ENCODE data around the gene AUH.

DNA sequence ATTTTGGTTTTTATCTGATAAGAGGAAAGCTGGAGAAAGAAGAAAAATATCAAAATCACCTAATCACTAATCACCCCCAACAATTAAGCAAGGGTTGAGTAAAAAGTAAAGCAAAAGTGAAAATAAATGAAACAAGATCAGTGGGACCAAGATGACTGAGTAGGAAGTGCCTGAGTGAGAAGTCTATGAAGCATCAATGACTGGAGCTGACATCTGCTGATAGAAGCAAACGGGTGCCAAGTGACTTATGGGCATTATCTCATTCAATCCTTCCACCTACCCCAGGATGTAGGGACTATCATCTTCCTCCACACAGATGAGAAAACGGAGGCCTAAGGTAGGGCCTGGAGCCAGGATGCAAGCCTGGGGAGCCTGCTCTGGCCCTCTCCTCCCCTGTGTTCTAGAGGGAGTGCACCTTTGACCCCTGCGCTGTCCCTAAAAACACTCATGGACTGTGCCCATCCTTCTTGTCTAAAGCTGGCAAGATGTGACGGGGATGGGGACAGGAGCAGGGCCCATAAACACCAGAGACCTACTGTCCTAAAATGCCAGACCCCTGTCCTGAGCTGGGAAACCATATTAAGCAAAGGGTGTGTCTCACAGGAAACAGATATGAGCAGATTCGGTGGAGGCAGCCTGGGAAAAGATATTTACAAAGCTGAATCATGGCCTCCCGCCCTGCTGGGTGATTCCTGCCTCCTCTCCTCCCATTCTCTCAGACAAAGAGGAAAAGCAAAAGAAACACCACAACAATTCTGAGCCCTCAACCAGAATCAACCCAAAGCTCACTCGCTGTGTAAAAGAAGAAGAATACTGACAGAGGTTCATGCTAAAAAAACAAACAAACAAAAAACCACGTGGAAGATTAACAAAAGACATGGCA is 116.0 kb downstream of the AUH start:
- TF ChIP-seq CTCF (IDR thresholded peaks at IDR 0.05; ENCODE audit: insufficient read depth, low read depth, low read length) (no peak), EZH2 (IDR thresholded peaks at IDR 0.05; ENCODE audit: insufficient read depth, low read length) (no peak)
